Measurements from ENCODE around the gene UBE4A.

DNA sequence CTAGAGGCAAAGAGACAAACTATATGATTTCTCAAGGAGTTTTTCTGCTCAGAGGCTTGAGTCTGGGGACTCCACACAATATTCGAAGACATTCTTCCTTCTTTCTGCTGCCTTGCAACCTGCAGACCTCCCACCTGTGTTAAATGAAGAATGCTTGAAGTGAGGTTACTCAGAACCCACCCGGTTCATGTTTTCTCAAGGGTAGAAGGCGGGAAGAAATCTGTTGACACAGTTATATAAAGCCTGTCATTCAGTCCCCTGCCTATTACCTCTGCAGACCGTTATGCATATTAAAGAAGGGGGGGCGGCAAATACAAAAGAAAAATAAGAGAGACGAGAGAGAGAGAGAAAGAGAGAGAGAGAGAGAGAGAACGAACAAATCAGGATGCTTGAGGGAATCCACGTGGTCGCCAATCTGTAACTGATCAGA lies 74.7 kb downstream of the UBE4A start:
- TF ChIP-seq KAT7 (CRISPR knock-in tag; IDR thresholded peaks at IDR 0.05; ENCODE audit: borderline replicate concordance) = no peak
- no peak for TF ChIP-seq ZNF133 (CRISPR knock-in tag; IDR thresholded peaks at IDR 0.05)
- no peak for TF ChIP-seq HDAC8 (tag; IDR thresholded peaks at IDR 0.05)
- no peak for TF ChIP-seq BACH1 (tag; IDR thresholded peaks at IDR 0.05)
- TF ChIP-seq, protein P1, sequence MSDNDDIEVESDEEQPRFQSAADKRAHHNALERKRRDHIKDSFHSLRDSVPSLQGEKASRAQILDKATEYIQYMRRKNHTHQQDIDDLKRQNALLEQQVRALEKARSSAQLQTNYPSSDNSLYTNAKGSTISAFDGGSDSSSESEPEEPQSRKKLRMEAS (CRISPR knock-in tag; IDR thresholded peaks at IDR 0.05) = no peak
- TF ChIP-seq DIDO1 (tag; IDR thresholded peaks at IDR 0.05; ENCODE audit: low read depth) = no peak
- no peak for TF ChIP-seq TAF1 (IDR thresholded peaks at IDR 0.05; ENCODE audit: control insufficient read depth, extremely low read depth, insufficient read depth, low read length, severe bottlenecking)
- TF ChIP-seq ZBTB5 (IDR thresholded peaks at IDR 0.05) = no peak
- 0 out of 2 replicates have a peak, but pooled peaks have one; percentile 16 for TF ChIP-seq PYGO2 (tag; IDR thresholded peaks at IDR 0.05)
- TF ChIP-seq, protein P2, sequence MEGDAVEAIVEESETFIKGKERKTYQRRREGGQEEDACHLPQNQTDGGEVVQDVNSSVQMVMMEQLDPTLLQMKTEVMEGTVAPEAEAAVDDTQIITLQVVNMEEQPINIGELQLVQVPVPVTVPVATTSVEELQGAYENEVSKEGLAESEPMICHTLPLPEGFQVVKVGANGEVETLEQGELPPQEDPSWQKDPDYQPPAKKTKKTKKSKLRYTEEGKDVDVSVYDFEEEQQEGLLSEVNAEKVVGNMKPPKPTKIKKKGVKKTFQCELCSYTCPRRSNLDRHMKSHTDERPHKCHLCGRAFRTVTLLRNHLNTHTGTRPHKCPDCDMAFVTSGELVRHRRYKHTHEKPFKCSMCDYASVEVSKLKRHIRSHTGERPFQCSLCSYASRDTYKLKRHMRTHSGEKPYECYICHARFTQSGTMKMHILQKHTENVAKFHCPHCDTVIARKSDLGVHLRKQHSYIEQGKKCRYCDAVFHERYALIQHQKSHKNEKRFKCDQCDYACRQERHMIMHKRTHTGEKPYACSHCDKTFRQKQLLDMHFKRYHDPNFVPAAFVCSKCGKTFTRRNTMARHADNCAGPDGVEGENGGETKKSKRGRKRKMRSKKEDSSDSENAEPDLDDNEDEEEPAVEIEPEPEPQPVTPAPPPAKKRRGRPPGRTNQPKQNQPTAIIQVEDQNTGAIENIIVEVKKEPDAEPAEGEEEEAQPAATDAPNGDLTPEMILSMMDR (IDR thresholded peaks at IDR 0.05 in 2 of 3, conservative IDR thresholded peaks at IDR 0.05 in 1 of 3; ENCODE audit: insufficient read depth in 2 of 3, low read depth in 1 of 3, low read length in 3 of 3) = no peak
- no peak for TF ChIP-seq DDX20 (tag; IDR thresholded peaks at IDR 0.05; ENCODE audit: low read depth)
- TF ChIP-seq KAT8 (IDR thresholded peaks at IDR 0.05; ENCODE audit: low read depth) = no peak

All from K562 (cell line).